HG02938 (cell line): ENCODE data around the gene MAML3.

Source experiments
- ATAC-seq: cut with Tn5 transposase; IDR thresholded peaks from one replicate; pipeline ENCODE4 v1.9.1; 2021; ENCODE audit warnings: mild to moderate bottlenecking, moderate library complexity; ENCODE audit not compliant: unreplicated experiment

MAML3 gene

GRCh38 chr4:139934708-139935195 lies 219.2 kb downstream of the MAML3 start:
- ATAC-seq, result no peak

- ATAC-seq, result no peak
Measured at GRCh38 chr4:139934057-139934707, 219.8 kb downstream of the MAML3 start.

GRCh38 chr4:139933541-139933940 lies 220.4 kb downstream of the MAML3 start:
- ATAC-seq, result no peak

GRCh38 chr4:139933104-139933503 lies 220.9 kb downstream of the MAML3 start:
- ATAC-seq, result no peak

- no peak for ATAC-seq
Measured at GRCh38 chr4:139924782-139925181, 229.2 kb downstream of the MAML3 start.

- ATAC-seq, result no peak
Measured at GRCh38 chr4:139922406-139923024, 231.5 kb downstream of the MAML3 start.

GRCh38 chr4:139921429-139922184 lies 232.4 kb downstream of the MAML3 start:
- ATAC-seq, result no peak

GRCh38 chr4:139920486-139921002 lies 233.4 kb downstream of the MAML3 start:
- no peak for ATAC-seq

GRCh38 chr4:139919521-139919920 lies 234.5 kb downstream of the MAML3 start:
- ATAC-seq, result no peak

GRCh38 chr4:139919004-139919403 lies 235.0 kb downstream of the MAML3 start:
- no peak for ATAC-seq

- no peak for ATAC-seq
Measured at GRCh38 chr4:139918591-139918990, 235.4 kb downstream of the MAML3 start.

- ATAC-seq, result no peak
Measured at GRCh38 chr4:139917896-139918295, 236.1 kb downstream of the MAML3 start.

GRCh38 chr4:139916041-139916440 lies 237.9 kb downstream of the MAML3 start:
- ATAC-seq, result no peak

GRCh38 chr4:139915037-139915436 lies 238.9 kb downstream of the MAML3 start:
- ATAC-seq, result no peak

GRCh38 chr4:139913995-139914598 lies 239.9 kb downstream of the MAML3 start:
- no peak for ATAC-seq

- no peak for ATAC-seq
Measured at GRCh38 chr4:139913398-139913990, 240.5 kb downstream of the MAML3 start.

- ATAC-seq, result no peak
Measured at GRCh38 chr4:139912445-139912844, 241.5 kb downstream of the MAML3 start.

- ATAC-seq, result no peak
Measured at GRCh38 chr4:139910106-139910505, 243.9 kb downstream of the MAML3 start.

GRCh38 chr4:139908636-139909437 lies 245.1 kb downstream of the MAML3 start:
- ATAC-seq, result no peak
